Endodermal cell (in vitro differentiated cells): ENCODE measurements around the gene RPL35. TPM values are rescaled to one million over a fixed set of nuclear protein-coding genes. Genes with fewer than 3 reads are reported as not detected.

Experiments
- DNase-seq: peaks from one replicate; pipeline ENCODE4 v3.0.0-alpha.2; 2017
- H3K27ac ChIP-seq: 2 replicates; pipeline ENCODE4 v1.5.1; 2013; ENCODE audit warnings: mild to moderate bottlenecking, low read depth, low read length, moderate library complexity
- H3K27me3 ChIP-seq: 2 replicates; pipeline ENCODE4 v1.6.1; 2013; ENCODE audit warnings: mild to moderate bottlenecking, low read length, moderate library complexity; ENCODE audit not compliant: insufficient read depth, control insufficient read depth, poor library complexity, severe bottlenecking
- H3K36me3 ChIP-seq: 2 replicates; pipeline ENCODE4 v1.7.0; 2013; ENCODE audit warnings: mild to moderate bottlenecking, low read length, moderate library complexity; ENCODE audit not compliant: control insufficient read depth, insufficient read depth
- H3K4me1 ChIP-seq: one replicate; pipeline ENCODE4 v1.7.0; 2013; ENCODE audit warnings: low read length; ENCODE audit not compliant: control insufficient read depth, insufficient read depth
- H3K4me3 ChIP-seq: 2 replicates; pipeline ENCODE4 v1.5.1; 2013; ENCODE audit warnings: mild to moderate bottlenecking, low read length, moderate library complexity
- H3K9ac ChIP-seq: 2 replicates; pipeline ENCODE4 v1.6.1; 2013; ENCODE audit warnings: mild to moderate bottlenecking, low read length, moderate library complexity; ENCODE audit not compliant: poor library complexity, severe bottlenecking; ENCODE audit errors: extremely low read depth
- H3K9me3 ChIP-seq: 2 replicates; pipeline ENCODE4 v1.6.1; 2013; ENCODE audit warnings: mild to moderate bottlenecking, low read length, moderate library complexity; ENCODE audit not compliant: control insufficient read depth
- H3K27ac Mint-ChIP-seq: 2 replicates; pipeline ENCODE4 v1.8.0; 2020; ENCODE audit warnings: mixed read lengths
- H3K27me3 Mint-ChIP-seq: 2 replicates; pipeline ENCODE4 v1.8.0; 2021; ENCODE audit warnings: mild to moderate bottlenecking, mixed read lengths; ENCODE audit not compliant: insufficient read depth
- H3K36me3 Mint-ChIP-seq: 2 replicates; pipeline ENCODE4 v1.8.0; 2020; ENCODE audit warnings: low read depth, mixed read lengths
- H3K4me1 Mint-ChIP-seq: 2 replicates; pipeline ENCODE4 v1.8.0; 2020; ENCODE audit warnings: mixed read lengths
- H3K4me3 Mint-ChIP-seq: 2 replicates; pipeline ENCODE4 v1.8.0; 2020; ENCODE audit warnings: mild to moderate bottlenecking, moderate library complexity, mixed read lengths
- H3K9me3 Mint-ChIP-seq: 2 replicates; pipeline ENCODE4 v1.8.0; 2020; ENCODE audit warnings: mild to moderate bottlenecking, mixed read lengths
- CTCF ChIP-seq: fragments of 200-600 bp; sonication (generic); conservative IDR thresholded peaks from 2 replicates; pipeline ENCODE4 v1.5.0; 2021; ENCODE audit warnings: antibody characterized with exemption, mild to moderate bottlenecking
- WGBS, 2 experiments: methylation state at CpG; one replicate each; pipeline versions ENCODE4 v1.1.5 to v1.1.7; 2013; ENCODE audit warnings: missing lambda C conversion rate in 2 of 2, mixed read lengths in 1 of 2; ENCODE audit not compliant: insufficient coverage in 1 of 2, insufficient read length in 1 of 2; 5-methylcytosine and 5-hydroxymethylcytosine counted together
- total RNA-seq, 2 donors: library from RNA; stranded (reverse); fragmentation: NEBNext Ultra II Directional in 1 of 2; extraction: Animal tissue kit (Norgen Biotek cat#: 25700) in 1 of 2; gene quantifications; 2 replicates in 1 of 2; 3 replicates in 1 of 2; pipeline ENCODE4 v1.2.1, GENCODE V29; 2021

RPL35 gene
- total RNA-seq, 2 donors from 2014 or later = 1,507 to 1,578 TPM

DNA sequence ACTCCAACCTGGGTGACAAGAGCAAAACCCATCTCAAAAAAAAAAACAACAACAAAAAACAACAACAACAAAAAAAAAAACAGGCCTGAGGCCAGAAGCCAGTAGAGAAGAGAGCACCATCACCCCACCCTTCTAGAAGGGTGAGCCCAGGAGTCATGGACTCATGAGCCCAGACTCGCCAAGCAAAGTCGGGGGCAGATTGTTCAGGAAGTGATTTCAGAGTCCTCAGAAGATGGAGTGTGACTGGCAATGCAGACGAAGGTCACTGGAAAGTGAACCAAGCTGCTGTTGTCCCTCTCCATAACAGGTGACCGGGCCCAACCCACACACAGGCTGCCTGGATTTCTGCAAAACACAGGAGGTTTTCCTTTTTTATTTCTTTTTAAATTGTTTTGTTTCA is 17.5 kb downstream of the RPL35 start:
- TF ChIP-seq CTCF = no peak

GRCh38 chr9:124843456-124844034 is 18.2 kb downstream of the RPL35 start:
- no peak overlapping the region for H3K27ac Mint-ChIP-seq
- no peaks in the 10 kb centered on the region for H3K9me3 ChIP-seq
- no peaks in the 10 kb centered on the region for H3K36me3 Mint-ChIP-seq
- H3K27ac ChIP-seq = no peak overlapping the region
- H3K4me3 Mint-ChIP-seq = no peak overlapping the region
- no peaks in the 10 kb centered on the region for H3K27me3 ChIP-seq
- H3K9me3 Mint-ChIP-seq = no peaks in the 10 kb centered on the region
- peaks cover 5% of the 10 kb centered on the region for H3K4me1 Mint-ChIP-seq
- H3K36me3 ChIP-seq = no peaks in the 10 kb centered on the region
- no peak overlapping the region for H3K9ac ChIP-seq
- peaks cover 6% of the 10 kb centered on the region for H3K4me1 ChIP-seq
- H3K27me3 Mint-ChIP-seq = no peaks in the 10 kb centered on the region
- WGBS, 2 experiments = 93 to 100% methylated on average over 10 to 11 of the region's 11 CpGs
- H3K4me3 ChIP-seq = no peak overlapping the region
- DNase-seq = no peak
- no peak for TF ChIP-seq CTCF

More for the DNA sequence above, 17.5 kb downstream of the RPL35 start:
- Histone ChIP-seq H3K27me3 (no peaks in the 10 kb centered on the region), H3K9me3 (no peaks in the 10 kb centered on the region), H3K36me3 (no peaks in the 10 kb centered on the region), H3K4me1 (peaks cover 6% of the 10 kb centered on the region), H3K4me3 (no peak overlapping the region), H3K9ac (no peak overlapping the region), H3K27ac (no peak overlapping the region)
- no peaks in the 10 kb centered on the region for H3K9me3 Mint-ChIP-seq
- H3K4me3 Mint-ChIP-seq = no peak overlapping the region
- no peak for DNase-seq
- no peaks in the 10 kb centered on the region for H3K27me3 Mint-ChIP-seq
- peaks cover 5% of the 10 kb centered on the region for H3K4me1 Mint-ChIP-seq
- H3K36me3 Mint-ChIP-seq = no peaks in the 10 kb centered on the region
- H3K27ac Mint-ChIP-seq = no peak overlapping the region
- WGBS, 2 experiments = 69 to 95% methylated on average over 3 to 4 of the region's 4 CpGs

DNA sequence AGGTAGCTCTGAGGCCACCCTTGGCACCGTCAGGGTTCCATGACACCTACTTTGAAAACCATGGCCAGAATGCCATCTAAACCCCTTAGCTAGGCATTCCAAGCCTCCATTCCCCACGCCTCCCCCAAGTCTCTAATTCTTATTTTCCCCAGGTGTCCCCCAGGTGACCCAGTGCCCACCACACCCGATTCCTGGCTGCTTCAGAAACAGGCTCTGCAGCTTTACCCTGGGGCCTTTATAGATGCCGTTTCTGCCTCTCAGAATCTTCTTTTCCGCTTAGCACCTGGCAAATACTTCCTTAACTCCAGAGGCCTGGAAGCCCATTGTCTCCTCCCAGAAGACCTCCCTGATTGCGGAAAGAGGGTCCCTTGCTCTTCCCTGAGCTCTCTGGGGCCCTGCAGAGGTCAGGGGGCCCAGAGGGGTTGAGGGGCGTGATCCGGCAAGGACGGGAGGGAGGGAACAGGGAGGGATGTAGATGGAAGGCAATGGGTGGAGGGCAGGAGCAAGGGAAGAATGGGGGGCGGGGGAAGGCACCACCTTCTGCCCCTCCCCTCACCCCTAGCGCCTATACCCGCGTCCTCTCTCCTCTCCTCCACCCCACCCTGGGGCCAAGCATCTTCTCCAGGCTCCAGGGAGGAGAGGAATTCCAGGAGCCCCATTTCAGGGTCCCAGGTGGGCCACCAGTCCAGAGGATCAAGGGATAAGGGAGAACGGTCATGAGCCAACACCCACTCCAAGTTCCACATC is 20.5 kb downstream of the RPL35 start:
- no peak overlapping the region for H3K4me3 ChIP-seq
- DNase-seq = no peak
- Mint-ChIP-seq H3K9me3 (no peaks in the 10 kb centered on the region), H3K27me3 (no peaks in the 10 kb centered on the region), H3K27ac (no peak overlapping the region), H3K4me1 (peaks cover 5% of the 10 kb centered on the region), H3K36me3 (no peaks in the 10 kb centered on the region), H3K4me3 (no peak overlapping the region)
- no peak for TF ChIP-seq CTCF
- H3K27ac ChIP-seq = no peak overlapping the region
- H3K27me3 ChIP-seq = no peaks in the 10 kb centered on the region
- 91 to 100% methylated on average over 3 to 13 of the region's 14 CpGs for WGBS, 2 experiments
- no peaks in the 10 kb centered on the region for H3K9me3 ChIP-seq
- no peak overlapping the region for H3K9ac ChIP-seq
- peaks cover 6% of the 10 kb centered on the region for H3K4me1 ChIP-seq
- H3K36me3 ChIP-seq = no peaks in the 10 kb centered on the region
